H9 (cell line): ENCODE measurements around the gene ANO9. TPM values are rescaled to one million over a fixed set of nuclear protein-coding genes. Genes with fewer than 3 reads are reported as not detected.

Source experiments
- DNase-seq: peaks from one replicate; pipeline ENCODE4 v3.0.0-alpha.2; 2017
- H2AFZ ChIP-seq: one replicate; pipeline ENCODE4 v1.6.1; 2013; ENCODE audit warnings: mild to moderate bottlenecking, low read length, control low read depth, moderate library complexity
- H2AK5ac ChIP-seq: 2 replicates; pipeline ENCODE4 v1.6.1; 2013; ENCODE audit warnings: low read length, control low read depth, mixed read lengths; ENCODE audit not compliant: insufficient read length
- H2BK120ac ChIP-seq: one replicate; pipeline ENCODE4 v1.6.1; 2013; ENCODE audit warnings: low read depth, mild to moderate bottlenecking, low read length, control low read depth, inconsistent platforms; ENCODE audit not compliant: poor library complexity, severe bottlenecking
- H2BK12ac ChIP-seq: 2 replicates; pipeline ENCODE4 v1.6.1; 2013; ENCODE audit warnings: low read length, control low read depth, mixed read lengths, low read depth; ENCODE audit not compliant: insufficient read length
- H2BK15ac ChIP-seq: 2 replicates; pipeline ENCODE4 v1.6.1; 2013; ENCODE audit warnings: low read depth, low read length, control low read depth
- H2BK20ac ChIP-seq: one replicate; pipeline ENCODE4 v1.6.1; 2013; ENCODE audit warnings: low read depth, mild to moderate bottlenecking, low read length, control low read depth, inconsistent platforms; ENCODE audit not compliant: poor library complexity, severe bottlenecking
- H2BK5ac ChIP-seq: 2 replicates; pipeline ENCODE4 v1.6.1; 2013; ENCODE audit warnings: low read length, control low read depth, mixed read lengths; ENCODE audit not compliant: insufficient read length
- H3K14ac ChIP-seq: 2 replicates; pipeline ENCODE4 v1.6.1; 2013; ENCODE audit warnings: low read length, control low read depth; ENCODE audit not compliant: insufficient read depth
- H3K18ac ChIP-seq: 2 replicates; pipeline ENCODE4 v1.6.1; 2013; ENCODE audit warnings: low read depth, mild to moderate bottlenecking, mixed read lengths, low read length, control low read depth; ENCODE audit not compliant: insufficient read length
- H3K23ac ChIP-seq: 2 replicates; pipeline ENCODE4 v1.6.1; 2013; ENCODE audit warnings: low read length, control low read depth, mixed read lengths, low read depth; ENCODE audit not compliant: insufficient read length
- H3K23me2 ChIP-seq: 2 replicates; pipeline ENCODE4 v1.6.1; 2013; ENCODE audit warnings: low read depth, mild to moderate bottlenecking, mixed read lengths, low read length, control low read depth; ENCODE audit not compliant: insufficient read length, poor library complexity, severe bottlenecking
- H3K27ac ChIP-seq: 2 replicates; pipeline ENCODE4 v1.5.1; 2013; ENCODE audit warnings: low read length, control low read depth, mixed read lengths, low read depth; ENCODE audit not compliant: insufficient read length
- H3K27me3 ChIP-seq: 2 replicates; pipeline ENCODE4 v1.6.1; 2013; ENCODE audit warnings: low read length, control low read depth, inconsistent platforms; ENCODE audit not compliant: insufficient read depth
- H3K4ac ChIP-seq: 2 replicates; pipeline ENCODE4 v1.6.1; 2013; ENCODE audit warnings: low read depth, mild to moderate bottlenecking, control low read depth, inconsistent platforms, low read length, moderate library complexity
- H3K4me1 ChIP-seq: 2 replicates; pipeline ENCODE4 v1.6.1; 2013; ENCODE audit warnings: low read length, control low read depth, inconsistent platforms; ENCODE audit not compliant: insufficient read depth
- H3K4me2 ChIP-seq: 2 replicates; pipeline ENCODE4 v1.6.1; 2013; ENCODE audit warnings: low read length, control low read depth, mixed read lengths; ENCODE audit not compliant: insufficient read length, insufficient read depth
- H3K56ac ChIP-seq: 2 replicates; pipeline ENCODE4 v1.6.1; 2013; ENCODE audit warnings: low read depth, mild to moderate bottlenecking, mixed read lengths, low read length, control low read depth; ENCODE audit not compliant: insufficient read length
- H3K79me1 ChIP-seq: 2 replicates; pipeline ENCODE4 v1.6.1; 2013; ENCODE audit warnings: low read depth, mild to moderate bottlenecking, moderate library complexity, low read length, control low read depth, inconsistent platforms; ENCODE audit not compliant: insufficient read depth, poor library complexity, severe bottlenecking
- H3K79me2 ChIP-seq: 2 replicates; pipeline ENCODE4 v1.6.1; 2013; ENCODE audit warnings: low read length, control low read depth, inconsistent platforms; ENCODE audit not compliant: insufficient read depth
- H3K9ac ChIP-seq: 2 replicates; pipeline ENCODE4 v1.6.1; 2013; ENCODE audit warnings: low read length, control low read depth, mixed read lengths; ENCODE audit not compliant: insufficient read length; ENCODE audit errors: extremely low read depth
- H3K9me3 ChIP-seq: one replicate; pipeline ENCODE4 v1.6.1; 2013; ENCODE audit warnings: low read depth, low read length, inconsistent platforms; ENCODE audit not compliant: control insufficient read depth
- H3T11ph ChIP-seq: one replicate; pipeline ENCODE4 v1.6.1; 2013; ENCODE audit warnings: mild to moderate bottlenecking, low read length, control low read depth, inconsistent platforms
- H4K20me1 ChIP-seq: one replicate; pipeline ENCODE4 v1.6.1; 2013; ENCODE audit not compliant: control insufficient read depth, insufficient read length, insufficient read depth
- H4K5ac ChIP-seq: 2 replicates; pipeline ENCODE4 v1.6.1; 2013; ENCODE audit warnings: low read depth, mild to moderate bottlenecking, mixed read lengths, low read length, control low read depth; ENCODE audit not compliant: insufficient read length
- H4K8ac ChIP-seq: replicated peaks from 2 replicates; pipeline ENCODE4 v1.6.1; 2013; ENCODE audit warnings: low read length, control low read depth, mixed read lengths, low read depth; ENCODE audit not compliant: insufficient read length
- H4K91ac ChIP-seq: 2 replicates; pipeline ENCODE4 v1.6.1; 2013; ENCODE audit warnings: low read depth, mild to moderate bottlenecking, moderate library complexity, mixed read lengths, low read length, control low read depth; ENCODE audit not compliant: insufficient read length
- H3K27ac Mint-ChIP-seq, 3 experiments: 2 replicates in 2 of 3; 3 replicates in 1 of 3; pipeline ENCODE4 v1.8.0; 2020 to 2021; ENCODE audit warnings: mixed read lengths in 3 of 3, mild to moderate bottlenecking in 1 of 3, moderate library complexity in 1 of 3
- H3K27me3 Mint-ChIP-seq: 2 replicates; pipeline ENCODE4 v1.8.0; 2021; ENCODE audit warnings: low read depth, mild to moderate bottlenecking, moderate library complexity, mixed read lengths
- H3K36me3 Mint-ChIP-seq, 3 experiments: 2 replicates in 2 of 3; 3 replicates in 1 of 3; pipeline ENCODE4 v1.8.0; 2020 to 2021; ENCODE audit warnings: low read depth in 3 of 3, mixed read lengths in 3 of 3; ENCODE audit not compliant: insufficient read depth in 1 of 3
- H3K4me1 Mint-ChIP-seq, 2 experiments: 2 replicates each; pipeline ENCODE4 v1.8.0; 2020; ENCODE audit warnings: mixed read lengths in 2 of 2
- H3K4me3 Mint-ChIP-seq, 2 experiments: 2 replicates in 1 of 2; 3 replicates in 1 of 2; pipeline ENCODE4 v1.8.0; 2020 to 2021; ENCODE audit warnings: mild to moderate bottlenecking in 2 of 2, mixed read lengths in 2 of 2, moderate library complexity in 1 of 2
- H3K9me3 Mint-ChIP-seq, 2 experiments: 2 replicates in 1 of 2; 3 replicates in 1 of 2; pipeline ENCODE4 v1.8.0; 2020; ENCODE audit warnings: mild to moderate bottlenecking in 2 of 2, mixed read lengths in 2 of 2, moderate library complexity in 1 of 2
- CTCF ChIP-seq: fragments of 200-600 bp; sonication (generic); conservative IDR thresholded peaks from 3 replicates; pipeline ENCODE4 v1.8.0; 2021; ENCODE audit warnings: antibody characterized with exemption, mild to moderate bottlenecking
- WGBS: extraction: QIAGEN DNeasy Blood & Tissue Kit; methylation state at CpG from one replicate; pipeline ENCODE4 v1.1.7; 2013; ENCODE audit warnings: missing lambda C conversion rate, low lambda C conversion rate, mixed read lengths; ENCODE audit not compliant: insufficient read length; ENCODE audit errors: extremely low coverage; 5-methylcytosine and 5-hydroxymethylcytosine counted together
- total RNA-seq: library from RNA; stranded (reverse); gene quantifications from 2 replicates; pipeline ENCODE4 v1.2.1, GENCODE V29; 2021

Gene ANO9
- total RNA-seq, 1 experiment from 2014 or later: 13.1 TPM

GRCh38 chr11:392102-392777 lies 49.6 kb downstream of the ANO9 start:
- Histone ChIP-seq H2BK20ac (no peak overlapping the region), H2BK15ac (no peak overlapping the region), H3K4me2 (no peak overlapping the region), H3K14ac (no peak overlapping the region), H3T11ph (no peak overlapping the region), H3K79me1 (no peaks in the 10 kb centered on the region), H4K20me1 (peaks cover 2% of the 10 kb centered on the region), H4K91ac (no peak overlapping the region), H3K56ac (no peak overlapping the region), H2BK120ac (no peak overlapping the region), H2AFZ (no peak overlapping the region), H2BK12ac (no peak overlapping the region), H3K27ac (no peak overlapping the region), H3K9ac (no peak overlapping the region), H4K8ac (no peak overlapping the region), H2BK5ac (no peak overlapping the region), H3K23ac (no peak overlapping the region), H3K79me2 (no peaks in the 10 kb centered on the region), H3K18ac (no peak overlapping the region), H3K4me1 (no peaks in the 10 kb centered on the region; the same call in 1 of the 2 replicates), H3K4ac (no peak overlapping the region), H3K23me2 (no peaks in the 10 kb centered on the region), H4K5ac (no peak overlapping the region), H3K9me3 (no peaks in the 10 kb centered on the region), H2AK5ac (no peak overlapping the region), H3K27me3 (no peaks in the 10 kb centered on the region; the same call in 1 of the 2 replicates)
- peaks cover under 1 to 2% of the 10 kb centered on the region in 2 experiments; a peak in 4 of 5 replicates for H3K9me3 Mint-ChIP-seq
- no peak for TF ChIP-seq CTCF
- no peak for DNase-seq
- H3K27ac Mint-ChIP-seq: no peak overlapping the region; a peak in 1 of 7 replicates
- peaks cover 0 to 2% (median 0%) of the 10 kb centered on the region in 3 experiments; a peak in 4 of 7 replicates for H3K36me3 Mint-ChIP-seq
- WGBS: no CpG with 5 or more reads among the region's 36 CpGs
- H3K27me3 Mint-ChIP-seq: peaks cover 12% of the 10 kb centered on the region
- H3K4me3 Mint-ChIP-seq: no peak overlapping the region
- H3K4me1 Mint-ChIP-seq: peaks cover 4 to 13% of the 10 kb centered on the region in 2 experiments
